Embryonic facial prominence (tissue), 1 donor: ENCODE results near the gene TP53I11.

Experiments used
- DNase-seq: peaks from one replicate; pipeline ENCODE4 v3.0.0-alpha.2; 2016; ENCODE audit errors: extremely low spot score

TP53I11 gene, protein sequence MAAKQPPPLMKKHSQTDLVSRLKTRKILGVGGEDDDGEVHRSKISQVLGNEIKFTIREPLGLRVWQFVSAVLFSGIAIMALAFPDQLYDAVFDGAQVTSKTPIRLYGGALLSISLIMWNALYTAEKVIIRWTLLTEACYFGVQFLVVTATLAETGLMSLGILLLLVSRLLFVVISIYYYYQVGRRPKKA

GRCh38 chr11:44950625-44951476, at the start of gene TP53I11:
Gene TP53I11 (minus strand): TSS chr11:44950883. CDS start chr11:44938335, 12,548 bp downstream.
- DNase-seq, result no peak

DNA sequence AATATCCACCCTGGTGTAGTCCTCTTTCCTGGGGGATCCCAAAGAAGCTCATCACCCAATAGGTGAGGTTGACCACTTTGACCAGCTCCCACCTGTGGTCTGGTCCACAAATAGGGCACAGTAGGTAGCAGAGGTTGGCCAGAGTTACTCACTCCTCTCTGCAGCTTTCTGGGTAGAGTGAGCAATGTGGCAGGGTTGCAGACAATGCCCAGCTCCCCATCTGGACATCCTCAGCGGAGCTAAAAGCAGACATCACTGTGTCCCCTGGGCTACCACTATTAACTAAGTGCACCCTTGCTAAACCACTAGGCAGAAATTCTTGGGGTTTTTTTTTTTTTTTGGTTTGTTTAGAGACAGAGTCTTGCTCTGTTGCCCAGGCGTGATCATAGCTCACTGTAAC, 48.4 kb upstream of the TP53I11 start:
- no peak for DNase-seq

DNA sequence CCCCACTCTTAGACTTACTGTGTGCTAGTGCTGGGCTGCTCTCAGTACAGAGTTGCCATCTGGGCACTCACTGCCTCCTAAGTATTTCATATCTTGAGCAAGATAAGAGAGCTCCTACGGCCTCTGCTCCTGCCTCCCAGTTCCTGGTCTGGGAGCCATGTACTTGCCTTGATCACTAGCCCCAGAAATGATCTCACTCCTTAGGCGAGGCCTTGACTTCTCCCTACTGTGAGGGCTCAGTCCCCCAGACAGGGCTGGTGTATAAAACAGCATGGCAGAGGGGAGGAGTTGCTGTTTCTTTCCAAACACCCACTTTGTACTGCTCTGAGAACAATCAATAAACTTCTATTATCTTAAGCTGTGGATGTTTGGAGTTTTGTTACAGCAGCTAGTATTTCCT, 47.4 kb upstream of the TP53I11 start:
- DNase-seq, result no peak

DNA sequence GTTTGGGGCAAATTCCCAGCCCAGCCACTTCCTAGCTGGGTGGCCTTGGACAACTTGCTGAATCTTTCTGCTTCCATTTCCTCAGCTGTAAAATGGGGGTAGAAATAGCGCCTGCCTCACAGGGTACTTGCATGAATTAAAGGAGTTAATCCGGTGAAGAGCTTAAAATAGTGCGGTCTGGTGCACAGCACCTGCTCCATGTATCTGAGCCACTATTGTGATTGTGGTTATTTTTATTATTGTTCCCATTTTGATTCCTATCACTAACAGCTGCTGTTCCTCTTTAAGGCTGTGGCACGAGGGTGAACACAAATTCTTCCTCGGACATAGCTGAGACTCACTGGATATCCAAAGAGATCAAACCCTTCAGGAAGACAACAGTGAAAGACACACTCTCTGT, 46.9 kb upstream of the TP53I11 start:
- DNase-seq, result no peak

DNA sequence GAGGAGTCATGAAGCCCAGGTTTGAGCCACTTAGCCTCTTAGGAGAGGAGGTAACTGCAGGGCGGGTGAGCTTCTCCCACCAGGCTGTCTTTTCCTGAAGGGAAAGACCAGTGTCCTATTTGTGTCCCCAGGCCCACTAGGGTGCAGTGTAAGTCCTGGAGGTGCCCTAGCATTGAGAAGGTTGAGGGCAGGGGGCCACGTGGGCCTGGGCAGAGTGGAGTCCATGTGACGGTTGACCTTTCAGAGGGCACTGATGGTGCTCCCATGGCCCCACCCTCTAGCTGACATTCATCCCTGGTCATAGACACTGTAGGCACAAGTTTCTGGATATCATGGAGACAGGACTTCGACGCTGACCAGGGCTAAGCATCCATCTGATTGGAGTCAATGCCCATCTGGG, 44.1 kb upstream of the TP53I11 start:
- DNase-seq, result no peak

GRCh38 chr11:44993971-44994704, 43.5 kb upstream of the TP53I11 start:
- DNase-seq, result no peak

- DNase-seq, result no peak
Measured at GRCh38 chr11:44992774-44993173, 42.1 kb upstream of the TP53I11 start.

GRCh38 chr11:44992181-44992582, 41.5 kb upstream of the TP53I11 start:
- no peak for DNase-seq

DNA sequence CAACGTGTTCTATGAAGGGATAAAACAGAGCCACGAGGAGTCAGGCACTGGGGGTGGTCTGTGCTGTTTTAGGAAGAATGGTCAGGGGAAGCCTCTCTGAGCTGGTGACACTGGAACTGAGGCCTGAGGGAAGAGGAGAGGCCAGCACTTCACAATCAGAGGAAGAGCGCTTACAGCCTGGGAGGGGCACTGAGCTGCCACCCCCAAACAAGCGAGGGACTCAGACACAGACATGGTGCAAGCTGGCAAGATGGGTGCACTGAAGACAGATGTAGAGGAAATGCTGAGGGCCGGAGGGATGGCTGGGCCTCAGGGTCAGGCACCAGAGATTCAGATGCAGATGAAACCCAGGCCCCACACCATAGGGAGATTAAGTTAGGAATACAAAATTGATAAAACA, 40.0 kb upstream of the TP53I11 start:
- no peak for DNase-seq

DNA sequence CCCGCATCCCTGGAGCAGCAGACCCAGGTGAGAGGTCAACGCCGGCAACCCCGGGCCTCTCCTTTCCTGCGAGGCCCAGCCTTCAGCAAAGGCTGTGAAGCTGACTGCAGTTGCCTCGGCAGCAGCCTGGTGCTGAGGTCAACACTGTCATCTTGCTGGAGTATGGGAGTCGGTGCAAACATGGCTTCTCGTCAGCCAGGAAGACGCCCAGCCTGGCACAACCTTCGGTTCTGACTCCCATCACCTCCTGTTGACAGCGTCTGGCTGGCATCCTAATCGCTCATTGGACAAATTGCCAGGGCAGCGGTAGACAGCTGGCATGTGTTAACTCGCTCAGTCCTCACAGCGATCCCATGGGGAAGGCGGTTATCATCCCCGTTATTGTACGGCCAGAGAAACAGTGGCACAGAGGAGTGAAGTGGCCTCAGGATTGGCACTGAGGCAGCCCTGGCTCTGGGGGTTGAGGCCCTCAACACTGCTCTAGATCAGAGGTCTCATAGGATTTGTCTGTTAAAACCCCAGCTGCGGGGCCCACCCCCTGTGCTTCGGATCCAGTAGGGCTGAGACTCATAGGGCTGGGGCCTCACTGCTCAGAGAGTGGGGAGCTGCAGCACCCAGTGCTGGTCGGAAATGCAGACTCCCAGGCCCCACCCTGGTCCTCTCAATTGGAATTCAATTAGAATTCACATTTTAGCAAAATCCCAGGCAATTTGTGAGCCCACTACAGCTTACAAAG, 39.3 kb upstream of the TP53I11 start:
- no peak for DNase-seq

DNA sequence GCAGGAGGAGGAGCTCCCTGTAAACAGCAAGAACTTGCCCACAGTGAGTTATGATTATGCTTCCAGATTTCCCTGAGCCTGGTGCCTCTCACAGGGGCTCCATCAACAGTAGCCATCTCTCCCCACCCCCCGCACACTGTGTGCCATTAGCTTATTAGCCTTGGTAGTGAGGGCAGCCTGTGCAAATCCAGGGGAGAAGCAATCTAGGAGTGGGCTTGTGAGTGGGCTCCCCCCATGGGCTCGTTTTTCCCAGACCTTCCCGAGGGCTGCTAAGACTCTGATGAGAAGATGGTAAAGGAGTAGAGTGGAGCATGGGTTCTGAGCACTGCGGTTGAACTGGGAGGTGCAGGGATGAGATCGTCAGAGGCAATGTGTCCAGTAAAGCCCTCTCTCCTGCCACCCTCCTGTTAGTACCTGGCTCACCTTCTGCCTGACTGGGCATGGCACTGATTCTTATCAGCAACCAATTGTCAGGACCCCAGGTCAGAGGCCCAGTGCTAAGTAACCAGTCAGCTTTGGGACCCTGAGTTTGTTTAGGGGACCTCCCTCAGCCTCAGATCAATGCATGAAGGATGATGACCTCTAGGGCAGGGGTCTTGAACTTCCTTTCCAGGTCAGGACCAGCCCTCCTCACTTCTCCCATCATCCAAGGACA, 38.4 kb upstream of the TP53I11 start:
- DNase-seq, result no peak

DNA sequence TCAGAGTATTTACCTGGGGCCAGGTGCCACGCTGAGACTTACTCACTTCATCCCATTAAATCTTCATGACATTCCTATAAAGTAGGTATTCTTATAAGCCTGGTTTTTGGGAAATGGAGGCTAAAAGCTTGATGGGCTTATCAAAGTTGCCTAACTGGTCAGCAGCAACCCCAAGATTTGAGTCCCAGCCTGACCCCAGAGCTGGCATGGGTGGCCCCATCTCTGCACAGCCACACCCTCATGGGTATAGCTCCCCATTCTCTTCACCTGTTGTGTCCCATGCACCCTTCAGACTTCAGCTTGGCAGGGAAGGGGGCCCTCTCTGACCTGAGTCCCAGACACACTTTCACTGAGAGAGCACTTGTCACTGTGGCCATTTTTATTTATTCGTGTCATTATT, 37.4 kb upstream of the TP53I11 start:
- no peak for DNase-seq

GRCh38 chr11:44987506-44987905, 36.8 kb upstream of the TP53I11 start:
- DNase-seq, result no peak

DNA sequence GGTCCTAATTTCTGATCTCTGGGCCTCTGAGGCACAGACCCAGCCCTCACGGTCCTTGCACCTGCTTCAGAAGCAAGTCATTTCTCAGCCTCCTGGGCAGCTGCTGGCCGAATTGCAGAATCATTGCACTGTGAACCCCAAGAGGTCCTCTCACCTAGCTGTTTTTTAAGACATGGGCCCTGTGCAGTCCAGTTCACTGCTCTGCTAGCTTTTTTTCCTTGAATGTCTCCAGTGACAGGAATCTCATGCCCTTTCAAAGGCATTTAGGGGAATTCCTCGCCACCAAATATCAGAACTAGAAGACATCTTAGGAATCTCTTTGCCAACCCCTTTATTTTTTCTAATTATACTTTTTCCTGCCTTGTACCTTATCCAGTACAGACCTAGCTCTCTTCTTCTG, 35.6 kb upstream of the TP53I11 start:
- DNase-seq, result no peak

GRCh38 chr11:44985721-44986120, 35.0 kb upstream of the TP53I11 start:
- no peak for DNase-seq

DNA sequence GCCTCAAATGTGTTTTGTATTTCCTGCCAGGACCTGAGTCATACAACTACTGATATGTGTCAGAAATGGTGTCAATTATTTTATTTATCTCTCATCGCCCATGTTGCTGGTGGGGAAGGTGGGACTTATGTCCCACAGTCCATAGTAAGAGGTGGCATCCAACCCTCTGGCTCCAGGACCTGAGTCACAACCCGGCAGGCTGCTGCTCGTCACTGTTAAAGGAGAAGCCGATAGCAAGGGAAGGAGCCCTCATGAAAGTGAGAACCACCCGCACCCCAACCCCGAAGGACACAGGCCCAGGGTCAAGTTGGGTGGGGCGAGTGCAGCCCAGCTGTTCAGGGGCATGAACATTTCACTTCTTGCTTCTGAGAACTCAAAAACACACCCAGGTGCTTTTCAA, 33.1 kb upstream of the TP53I11 start:
- no peak for DNase-seq

- DNase-seq, result no peak
Measured at GRCh38 chr11:44982496-44983062, 31.9 kb upstream of the TP53I11 start.

GRCh38 chr11:44980533-44981427, 30.1 kb upstream of the TP53I11 start:
- no peak for DNase-seq

GRCh38 chr11:44979543-44980399, 29.1 kb upstream of the TP53I11 start:
- no peak for DNase-seq
